ENCODE data around the gene CRYBG3. TPM values are rescaled to one million over a fixed set of nuclear protein-coding genes. Genes with fewer than 3 reads are reported as not detected.

CRYBG3 gene
- total RNA-seq, 2 experiments from 2014 or later = 5.3 to 6.2 TPM

Other genes with a start within 250 kb of the CRYBG3 start
- 1 to 10 TPM; 3.7 to 4.1 TPM for gene ARL6, start 57.3 kb upstream of the CRYBG3 start, total RNA-seq
- gene RIOX2, start 150.4 kb downstream of the CRYBG3 start, total RNA-seq = 10 to 100 TPM; 38.4 to 42.0 TPM
- gene GABRR3, start 213.3 kb downstream of the CRYBG3 start, total RNA-seq = not detected

Data from activated CD4-positive, alpha-beta T cell treated with anti-CD3 and anti-CD28 coated beads, Interleukin-2, amount 10 ng/mL, durations not matched to agents 7 days and 5 days (primary cell).